Brain microvascular endothelial cell (primary cell): Measurements from ENCODE around the gene ENOX1.
A peak's percentile ranks its signal among the peaks of the same experiment; 100 is the strongest.

Experiments
- DNase-seq: peaks from one replicate; pipeline ENCODE4 v3.0.0-alpha.2; 2020
- H3K27ac ChIP-seq: fragments of 250-450 bp; sonication (Bioruptor Pico); 2 replicates; pipeline ENCODE4 v1.5.1; 2020; ENCODE audit warnings: mild to moderate bottlenecking, moderate library complexity
- H3K27me3 ChIP-seq: fragments of 250-450 bp; sonication (Bioruptor Pico); replicated peaks from 2 replicates; pipeline ENCODE4 v1.5.1; 2020; ENCODE audit warnings: mild to moderate bottlenecking
- H3K36me3 ChIP-seq: fragments of 250-450 bp; sonication (Bioruptor Pico); replicated peaks from 2 replicates; pipeline ENCODE4 v1.5.1; 2020; ENCODE audit warnings: mild to moderate bottlenecking
- H3K4me3 ChIP-seq: 2 replicates; pipeline ENCODE4 v1.5.1; 2011; ENCODE audit warnings: low read depth, mild to moderate bottlenecking, control low read depth, low read length, moderate library complexity
- in situ Hi-C: cut with HindIII; loops from 2 replicates; pipeline ENCODE4 v1.10.0; 2017; ENCODE audit warnings: low sequenced_read_pairs, low pct_ligation_motif_present
- TF ChIP-seq, protein P1 (sequence below): IDR thresholded peaks from 2 replicates; pipeline ENCODE4 v1.5.1; 2011; ENCODE audit warnings: low read depth, mild to moderate bottlenecking, moderate library complexity, low read length, control low read depth, inconsistent platforms; ENCODE audit errors: missing control alignments

The ENOX1 gene

GRCh38 chr13:43348397-43348796 lies 438.4 kb downstream of the ENOX1 start:
- TF ChIP-seq, protein P1, sequence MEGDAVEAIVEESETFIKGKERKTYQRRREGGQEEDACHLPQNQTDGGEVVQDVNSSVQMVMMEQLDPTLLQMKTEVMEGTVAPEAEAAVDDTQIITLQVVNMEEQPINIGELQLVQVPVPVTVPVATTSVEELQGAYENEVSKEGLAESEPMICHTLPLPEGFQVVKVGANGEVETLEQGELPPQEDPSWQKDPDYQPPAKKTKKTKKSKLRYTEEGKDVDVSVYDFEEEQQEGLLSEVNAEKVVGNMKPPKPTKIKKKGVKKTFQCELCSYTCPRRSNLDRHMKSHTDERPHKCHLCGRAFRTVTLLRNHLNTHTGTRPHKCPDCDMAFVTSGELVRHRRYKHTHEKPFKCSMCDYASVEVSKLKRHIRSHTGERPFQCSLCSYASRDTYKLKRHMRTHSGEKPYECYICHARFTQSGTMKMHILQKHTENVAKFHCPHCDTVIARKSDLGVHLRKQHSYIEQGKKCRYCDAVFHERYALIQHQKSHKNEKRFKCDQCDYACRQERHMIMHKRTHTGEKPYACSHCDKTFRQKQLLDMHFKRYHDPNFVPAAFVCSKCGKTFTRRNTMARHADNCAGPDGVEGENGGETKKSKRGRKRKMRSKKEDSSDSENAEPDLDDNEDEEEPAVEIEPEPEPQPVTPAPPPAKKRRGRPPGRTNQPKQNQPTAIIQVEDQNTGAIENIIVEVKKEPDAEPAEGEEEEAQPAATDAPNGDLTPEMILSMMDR: no peak
- no peaks in the 10 kb centered on the region for H3K27me3 ChIP-seq
- H3K36me3 ChIP-seq: no peaks in the 10 kb centered on the region
- no peak overlapping the region for H3K4me3 ChIP-seq
- in situ Hi-C loops: no loop called here
- H3K27ac ChIP-seq: no peak overlapping the region
- DNase-seq: peak; percentile 59

GRCh38 chr13:43347877-43348276 lies 438.9 kb downstream of the ENOX1 start:
- H3K4me3 ChIP-seq: no peak overlapping the region
- no peak overlapping the region for H3K27ac ChIP-seq
- H3K27me3 ChIP-seq: no peaks in the 10 kb centered on the region
- DNase-seq: no peak
- TF ChIP-seq, protein P1: no peak
- H3K36me3 ChIP-seq: no peaks in the 10 kb centered on the region
- in situ Hi-C loops: no loop called here

DNA sequence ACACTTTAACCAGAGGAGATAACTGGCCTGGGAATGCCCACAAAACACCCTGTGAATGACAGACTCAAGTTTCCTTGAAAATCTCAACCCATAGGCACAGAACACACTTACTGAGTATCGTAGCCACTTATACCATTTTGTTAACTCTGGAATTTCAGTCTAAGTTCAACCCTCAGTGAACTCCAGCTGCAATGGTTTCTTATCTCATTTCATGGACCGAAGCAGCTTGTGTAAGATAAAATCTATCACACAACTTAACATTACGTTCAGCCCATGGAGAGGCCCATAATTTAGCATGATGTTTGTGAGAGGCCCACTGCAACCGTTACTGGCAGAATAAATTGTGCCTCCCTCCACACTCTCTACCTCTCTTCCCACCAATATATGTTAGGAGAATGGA lies 440.3 kb downstream of the ENOX1 start:
- no peak for DNase-seq
- in situ Hi-C loops: no loop called here
- Histone ChIP-seq H3K36me3 (no peaks in the 10 kb centered on the region), H3K27ac (no peak overlapping the region), H3K27me3 (no peaks in the 10 kb centered on the region), H3K4me3 (no peak overlapping the region)
- TF ChIP-seq, protein P1: no peak

- Histone ChIP-seq H3K27me3 (no peaks in the 10 kb centered on the region), H3K36me3 (no peaks in the 10 kb centered on the region), H3K27ac (no peak overlapping the region), H3K4me3 (no peak overlapping the region)
- no peak for DNase-seq
- in situ Hi-C loops: no loop called here
- TF ChIP-seq, protein P1: no peak
Observed at GRCh38 chr13:43343645-43344044, 443.1 kb downstream of the ENOX1 start.

DNA sequence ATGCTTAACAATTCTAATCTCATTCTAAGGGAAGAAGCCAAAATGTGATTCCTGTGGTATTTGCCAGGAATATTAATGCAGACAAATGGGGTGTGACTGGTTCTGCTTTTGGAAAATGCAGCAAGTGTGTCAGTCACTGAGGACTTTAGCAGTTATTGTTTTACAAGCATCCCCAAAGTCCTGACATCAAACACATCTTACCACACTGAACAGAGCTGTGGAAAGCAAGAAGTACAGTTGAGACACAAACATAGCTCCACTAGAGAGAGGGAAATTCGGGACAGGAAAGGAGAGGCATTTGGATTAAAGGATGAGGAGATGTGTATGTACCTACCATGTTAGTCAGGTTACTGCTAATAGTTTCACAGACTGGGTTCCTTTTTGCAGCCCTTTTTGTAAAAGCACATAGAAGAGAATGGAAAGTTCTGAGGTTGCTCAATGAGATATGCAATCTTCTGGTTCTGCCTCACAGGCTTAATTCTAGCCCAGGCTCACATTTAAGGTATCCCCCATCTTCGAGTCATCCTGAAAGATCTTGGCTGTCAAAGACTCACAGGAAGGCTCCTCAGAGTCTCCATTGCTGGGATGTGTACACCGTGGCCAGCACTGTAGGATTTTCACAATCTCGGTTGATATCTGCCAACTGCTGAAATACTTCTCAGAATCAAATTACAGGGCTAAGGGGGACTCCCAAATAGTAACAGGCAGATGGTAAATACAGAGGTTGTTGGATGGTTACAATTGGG lies 446.8 kb downstream of the ENOX1 start:
- no peak for DNase-seq
- Histone ChIP-seq H3K4me3 (no peak overlapping the region), H3K27ac (no peak overlapping the region), H3K27me3 (no peaks in the 10 kb centered on the region), H3K36me3 (no peaks in the 10 kb centered on the region)
- in situ Hi-C loops: no loop called here
- TF ChIP-seq, protein P1: no peak
